ENCODE results near the gene LAGE3. TPM values are rescaled to one million over a fixed set of nuclear protein-coding genes. Genes with fewer than 3 reads are reported as not detected.

LAGE3 gene
- total RNA-seq, 1 donor from 2014 or later: 18.0 TPM

DNA sequence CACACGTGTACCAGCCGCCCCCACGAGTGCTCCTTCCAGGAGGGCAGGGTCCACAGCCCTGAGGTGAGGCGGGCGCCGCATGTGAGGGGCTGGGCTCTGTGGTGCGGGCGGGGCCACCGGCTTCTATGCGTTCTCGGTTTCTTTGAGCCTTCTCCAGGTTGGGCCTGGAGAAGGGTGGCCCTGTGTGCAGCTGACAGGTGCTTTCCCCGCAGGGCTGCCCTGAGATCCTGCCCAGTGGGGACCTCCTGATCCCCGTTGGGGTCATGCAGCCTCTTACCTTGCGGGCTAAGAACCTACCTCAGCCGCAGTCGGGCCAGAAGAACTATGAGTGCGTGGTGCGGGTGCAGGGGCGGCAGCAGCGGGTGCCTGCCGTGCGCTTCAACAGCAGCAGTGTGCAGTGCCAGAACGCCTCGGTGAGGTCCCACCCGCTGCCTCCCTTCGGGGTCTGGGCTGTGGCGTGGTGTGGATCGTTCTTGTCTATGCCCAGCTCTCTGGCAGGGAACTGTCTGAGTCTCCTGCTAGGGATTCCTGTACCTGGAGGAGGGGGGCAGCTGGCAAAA is 14.2 kb downstream of the LAGE3 start:
- Histone ChIP-seq H3K27ac (replicated peaks) (no peak overlapping the region), H3K27me3 (ENCODE audit: low read depth) (no peaks in the 10 kb centered on the region), H3K9me3 (replicated peaks) (no peaks in the 10 kb centered on the region), H3K4me3 (no peak overlapping the region), H3K4me1 (peaks cover 1% of the 10 kb centered on the region), H3K36me3 (peaks cover 20% of the 10 kb centered on the region)
- intact Hi-C loops (cut with micrococcal nuclease): no loop called here
- TF ChIP-seq, protein P1, sequence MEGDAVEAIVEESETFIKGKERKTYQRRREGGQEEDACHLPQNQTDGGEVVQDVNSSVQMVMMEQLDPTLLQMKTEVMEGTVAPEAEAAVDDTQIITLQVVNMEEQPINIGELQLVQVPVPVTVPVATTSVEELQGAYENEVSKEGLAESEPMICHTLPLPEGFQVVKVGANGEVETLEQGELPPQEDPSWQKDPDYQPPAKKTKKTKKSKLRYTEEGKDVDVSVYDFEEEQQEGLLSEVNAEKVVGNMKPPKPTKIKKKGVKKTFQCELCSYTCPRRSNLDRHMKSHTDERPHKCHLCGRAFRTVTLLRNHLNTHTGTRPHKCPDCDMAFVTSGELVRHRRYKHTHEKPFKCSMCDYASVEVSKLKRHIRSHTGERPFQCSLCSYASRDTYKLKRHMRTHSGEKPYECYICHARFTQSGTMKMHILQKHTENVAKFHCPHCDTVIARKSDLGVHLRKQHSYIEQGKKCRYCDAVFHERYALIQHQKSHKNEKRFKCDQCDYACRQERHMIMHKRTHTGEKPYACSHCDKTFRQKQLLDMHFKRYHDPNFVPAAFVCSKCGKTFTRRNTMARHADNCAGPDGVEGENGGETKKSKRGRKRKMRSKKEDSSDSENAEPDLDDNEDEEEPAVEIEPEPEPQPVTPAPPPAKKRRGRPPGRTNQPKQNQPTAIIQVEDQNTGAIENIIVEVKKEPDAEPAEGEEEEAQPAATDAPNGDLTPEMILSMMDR (IDR thresholded peaks at IDR 0.05; ENCODE audit: borderline replicate concordance): no peak
- DNase-seq: no peak

DNA sequence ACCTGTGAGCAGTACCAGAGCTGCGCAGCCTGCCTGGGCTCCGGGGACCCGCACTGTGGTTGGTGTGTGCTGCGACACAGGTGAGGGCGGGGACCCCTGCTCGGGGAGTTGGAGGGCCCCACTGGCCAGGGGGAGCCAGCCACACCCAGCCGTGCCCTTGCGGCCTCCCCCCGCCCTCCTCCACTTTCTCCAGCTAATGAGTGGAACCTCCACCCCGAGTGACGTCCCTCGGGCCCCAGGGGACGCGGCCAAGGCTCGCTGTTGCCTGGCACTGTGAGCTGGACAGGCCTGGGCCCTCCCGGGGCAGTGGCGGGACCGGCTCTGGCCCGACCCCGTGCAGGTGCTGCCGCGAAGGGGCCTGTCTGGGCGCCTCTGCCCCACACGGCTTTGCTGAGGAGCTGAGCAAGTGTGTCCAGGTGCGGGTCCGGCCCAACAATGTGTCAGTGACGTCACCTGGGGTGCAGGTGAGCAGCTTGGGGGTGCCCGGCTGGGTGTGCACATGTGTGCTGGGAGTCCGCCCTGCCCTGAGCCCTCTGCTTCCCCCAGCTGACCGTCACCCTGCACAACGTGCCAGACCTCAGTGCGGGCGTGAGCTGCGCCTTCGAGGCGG is 15.4 kb downstream of the LAGE3 start:
- Histone ChIP-seq H3K36me3 (peaks cover 12% of the 10 kb centered on the region), H3K4me1 (peaks cover 9% of the 10 kb centered on the region), H3K27ac (replicated peaks) (no peak overlapping the region), H3K9me3 (replicated peaks) (no peaks in the 10 kb centered on the region), H3K4me3 (no peak overlapping the region), H3K27me3 (ENCODE audit: low read depth) (no peaks in the 10 kb centered on the region)
- no peak for DNase-seq
- TF ChIP-seq, protein P1 (IDR thresholded peaks at IDR 0.05; ENCODE audit: borderline replicate concordance): no peak
- intact Hi-C loops (cut with micrococcal nuclease): no loop called here

DNA sequence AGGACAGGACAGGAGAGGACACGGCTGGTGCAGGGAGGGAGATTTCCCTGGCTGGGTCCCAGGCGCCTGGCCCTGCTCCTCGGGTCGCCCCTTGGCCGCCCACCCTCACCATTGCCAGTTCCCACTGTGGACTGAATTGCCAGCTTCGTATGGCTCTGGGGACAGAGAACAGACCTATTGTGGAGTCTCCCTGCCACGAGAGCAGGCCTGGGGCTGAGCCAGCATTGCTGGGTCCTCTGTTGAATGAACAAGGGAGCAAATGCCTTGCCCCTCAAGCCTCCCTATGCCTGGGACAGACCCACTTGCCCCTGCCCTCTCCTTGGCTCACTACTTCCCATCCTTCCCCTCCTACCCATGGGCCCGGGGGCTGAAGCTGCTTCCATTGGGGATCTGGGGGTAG is 16.7 kb downstream of the LAGE3 start:
- no peak overlapping the region for H3K4me3 ChIP-seq

DNA sequence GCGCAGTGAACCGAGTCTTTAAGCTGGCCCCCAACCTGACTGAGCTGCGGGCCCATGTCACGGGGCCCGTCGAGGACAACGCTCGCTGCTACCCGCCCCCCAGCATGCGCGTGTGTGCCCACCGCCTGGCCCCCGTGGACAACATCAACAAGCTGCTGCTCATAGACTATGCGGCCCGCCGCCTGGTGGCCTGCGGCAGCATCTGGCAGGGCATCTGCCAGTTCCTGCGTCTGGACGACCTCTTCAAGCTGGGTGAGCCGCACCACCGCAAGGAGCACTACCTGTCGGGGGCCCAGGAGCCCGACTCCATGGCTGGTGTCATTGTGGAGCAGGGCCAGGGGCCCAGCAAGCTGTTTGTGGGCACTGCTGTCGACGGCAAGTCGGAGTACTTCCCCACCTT is 18.8 kb downstream of the LAGE3 start:
- Histone ChIP-seq H3K4me3 (no peak overlapping the region), H3K27ac (replicated peaks) (no peak overlapping the region), H3K27me3 (ENCODE audit: low read depth) (no peaks in the 10 kb centered on the region), H3K9me3 (replicated peaks) (no peaks in the 10 kb centered on the region), H3K36me3 (peaks cover 4% of the 10 kb centered on the region), H3K4me1 (peaks cover 9% of the 10 kb centered on the region)
- TF ChIP-seq, protein P1 (IDR thresholded peaks at IDR 0.05; ENCODE audit: borderline replicate concordance): no peak
- intact Hi-C loops (cut with micrococcal nuclease): no loop called here
- no peak for DNase-seq

More for the DNA sequence above, 16.7 kb downstream of the LAGE3 start:
- no peak for DNase-seq
- Histone ChIP-seq H3K27me3 (ENCODE audit: low read depth) (no peaks in the 10 kb centered on the region), H3K27ac (replicated peaks) (no peak overlapping the region), H3K9me3 (replicated peaks) (no peaks in the 10 kb centered on the region), H3K36me3 (peaks cover 7% of the 10 kb centered on the region), H3K4me1 (peaks cover 9% of the 10 kb centered on the region)
- intact Hi-C loops (cut with micrococcal nuclease): no loop called here
- TF ChIP-seq, protein P1 (IDR thresholded peaks at IDR 0.05; ENCODE audit: borderline replicate concordance): no peak

DNA sequence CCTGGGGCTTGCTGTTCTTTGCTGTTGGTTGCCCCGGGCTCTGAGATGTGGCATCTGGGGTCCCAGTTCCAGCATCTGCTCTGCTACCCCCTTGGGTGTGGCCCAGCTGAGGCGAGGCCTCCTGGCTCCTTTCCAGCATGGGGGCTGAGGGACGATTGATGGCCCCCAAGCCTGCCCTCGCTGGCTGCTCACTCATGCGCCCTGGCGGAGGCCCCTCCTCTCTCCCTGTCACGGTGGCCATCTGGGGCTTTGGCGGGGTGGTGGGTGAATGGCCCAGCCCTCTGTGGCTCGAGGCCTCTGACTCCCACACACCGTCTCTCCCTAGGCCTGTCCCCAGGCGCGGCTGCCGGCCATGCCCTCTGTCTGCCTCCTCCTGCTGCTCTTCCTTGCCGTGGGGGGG is 19.2 kb downstream of the LAGE3 start:
- TF ChIP-seq, protein P1 (IDR thresholded peaks at IDR 0.05; ENCODE audit: borderline replicate concordance): no peak
- H3K27ac ChIP-seq (replicated peaks): no peak overlapping the region
- intact Hi-C loops (cut with micrococcal nuclease): no loop called here
- no peak for DNase-seq
- peaks cover 3% of the 10 kb centered on the region for H3K36me3 ChIP-seq
- H3K9me3 ChIP-seq (replicated peaks): no peaks in the 10 kb centered on the region
- no peaks in the 10 kb centered on the region for H3K27me3 ChIP-seq (ENCODE audit: low read depth)
- H3K4me3 ChIP-seq: peak overlapping the region; percentile 75
- H3K4me1 ChIP-seq: peaks cover 9% of the 10 kb centered on the region

Data from left ventricle myocardium inferior (tissue), 1 donor.